ENCODE data around the gene NKIRAS1. TPM values are rescaled to one million over a fixed set of nuclear protein-coding genes. Genes with fewer than 3 reads are reported as not detected.
"Not testable (repeated sequence)": the region's sequence is repeated elsewhere in the genome, so short reads cannot be mapped to it uniquely, and the experiment has no call there.

NKIRAS1 gene
- total and polyA plus RNA-seq, 4 donors: 23.4 to 53.4 (median 45.8) TPM

DNA sequence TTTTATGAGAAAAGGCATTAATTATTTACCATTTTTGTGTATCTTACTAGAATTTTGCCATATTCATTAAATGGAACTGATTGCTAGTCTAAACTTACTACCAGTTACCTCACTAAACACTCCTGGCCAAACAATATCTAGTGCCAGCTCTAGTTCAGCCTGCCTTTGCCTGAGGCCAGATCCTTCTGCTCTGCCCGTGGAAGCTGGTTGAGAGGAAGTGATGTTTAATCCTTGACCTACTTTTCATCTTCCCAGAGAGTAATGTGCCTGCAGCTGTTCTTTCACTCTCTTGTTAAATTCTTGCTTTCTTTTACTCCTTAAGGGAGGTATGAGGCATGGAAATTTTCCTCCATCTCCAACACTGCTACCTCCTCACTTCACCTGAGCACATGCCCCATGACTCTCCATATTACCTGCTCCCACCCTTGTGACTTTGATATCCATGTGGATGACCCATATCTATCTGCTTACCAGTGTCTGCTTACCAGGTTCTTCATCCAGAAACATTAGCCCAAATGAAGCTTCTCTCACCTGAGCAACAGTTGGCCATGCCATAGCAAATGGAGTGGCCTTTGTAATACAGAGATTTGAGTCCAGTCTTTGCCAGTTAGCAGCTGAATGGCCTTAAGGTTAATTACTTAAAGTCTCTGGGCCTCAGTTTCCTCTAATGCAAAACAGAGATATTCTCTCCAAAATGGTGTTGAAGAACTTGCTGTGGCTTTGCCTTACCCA lies 57.6 kb downstream of the NKIRAS1 start:
- no peak for DNase-seq (ENCODE audit: low read depth in 4 of 6, low spot score in 6 of 6)
- WGBS (ENCODE audit: insufficient coverage): no CpG with 5 or more reads among the region's 1 CpG
- Histone ChIP-seq H3K27ac (ENCODE audit: low read depth, low read length) (no peak overlapping the region), H3K36me3 (ENCODE audit: control insufficient read depth, insufficient read depth, low read length) (no peaks in the 10 kb centered on the region), H3K9me3 (ENCODE audit: control insufficient read depth, insufficient read depth, low read length) (no peaks in the 10 kb centered on the region), H3K27me3 (ENCODE audit: control insufficient read depth, insufficient read depth, low read length) (no peaks in the 10 kb centered on the region), H3K4me3 (ENCODE audit: low read depth, low read length) (no peak overlapping the region), H3K4me1 (ENCODE audit: control insufficient read depth, insufficient read depth, low read length) (peaks cover 7% of the 10 kb centered on the region)

DNA sequence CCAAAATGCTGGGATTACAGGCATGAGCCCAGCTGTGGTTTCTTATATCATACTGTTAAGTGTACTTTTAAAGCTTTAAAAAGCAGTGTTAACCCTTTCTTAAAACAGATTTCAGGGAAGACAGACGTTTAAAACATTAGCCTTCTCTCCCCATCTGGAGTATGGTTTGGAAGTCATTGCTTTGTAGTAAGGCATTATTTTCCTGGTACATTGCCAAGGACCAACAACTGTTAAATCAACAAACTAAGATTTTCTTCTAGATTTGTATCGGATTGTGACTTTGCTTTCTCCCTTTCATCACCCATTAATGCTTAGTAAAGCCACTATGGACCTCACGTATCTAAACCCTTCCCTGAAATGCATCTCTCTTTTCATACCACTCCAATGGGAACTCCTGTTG lies 60.5 kb downstream of the NKIRAS1 start:
- no peak overlapping the region for H3K4me3 ChIP-seq (ENCODE audit: low read depth, low read length)
- H3K27me3 ChIP-seq (ENCODE audit: control insufficient read depth, insufficient read depth, low read length): no peaks in the 10 kb centered on the region
- no peak overlapping the region for H3K27ac ChIP-seq (ENCODE audit: low read depth, low read length)
- DNase-seq (ENCODE audit: low read depth in 4 of 6, low spot score in 6 of 6): no peak
- H3K36me3 ChIP-seq (ENCODE audit: control insufficient read depth, insufficient read depth, low read length): peaks cover 3% of the 10 kb centered on the region
- H3K9me3 ChIP-seq (ENCODE audit: control insufficient read depth, insufficient read depth, low read length): no peaks in the 10 kb centered on the region
- H3K4me1 ChIP-seq (ENCODE audit: control insufficient read depth, insufficient read depth, low read length): peaks cover 7% of the 10 kb centered on the region
- WGBS (ENCODE audit: insufficient coverage): no CpG with 5 or more reads among the region's 3 CpGs

DNA sequence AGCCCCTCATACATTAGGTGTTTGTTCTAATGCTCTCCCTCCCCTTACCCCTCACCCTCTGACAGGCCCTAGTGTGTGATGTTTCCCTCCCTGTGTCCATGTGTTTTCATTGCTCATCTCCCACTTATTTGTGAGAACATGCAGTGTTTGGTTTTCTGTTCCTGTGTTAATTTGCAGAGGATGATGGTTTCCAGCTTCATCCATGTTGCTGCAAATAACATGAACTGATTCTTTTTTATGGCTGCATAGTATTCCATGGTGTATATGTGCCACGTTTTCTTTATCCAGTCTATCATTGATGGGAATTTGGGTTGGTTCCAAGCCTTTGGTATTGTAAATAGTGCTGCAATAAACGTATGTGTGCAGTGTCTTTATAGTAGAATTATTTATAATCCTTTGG lies 67.3 kb downstream of the NKIRAS1 start:
- H3K27me3 ChIP-seq (ENCODE audit: control insufficient read depth, insufficient read depth, low read length); H3K4me1 ChIP-seq (ENCODE audit: control insufficient read depth, insufficient read depth, low read length); DNase-seq (ENCODE audit: low read depth in 4 of 6, low spot score in 6 of 6); H3K4me3 ChIP-seq (ENCODE audit: low read depth, low read length); H3K9me3 ChIP-seq (ENCODE audit: control insufficient read depth, insufficient read depth, low read length); H3K27ac ChIP-seq (ENCODE audit: low read depth, low read length); H3K36me3 ChIP-seq (ENCODE audit: control insufficient read depth, insufficient read depth, low read length): not testable (repeated sequence)
- WGBS (ENCODE audit: insufficient coverage): no CpG with 5 or more reads among the region's 2 CpGs

DNA sequence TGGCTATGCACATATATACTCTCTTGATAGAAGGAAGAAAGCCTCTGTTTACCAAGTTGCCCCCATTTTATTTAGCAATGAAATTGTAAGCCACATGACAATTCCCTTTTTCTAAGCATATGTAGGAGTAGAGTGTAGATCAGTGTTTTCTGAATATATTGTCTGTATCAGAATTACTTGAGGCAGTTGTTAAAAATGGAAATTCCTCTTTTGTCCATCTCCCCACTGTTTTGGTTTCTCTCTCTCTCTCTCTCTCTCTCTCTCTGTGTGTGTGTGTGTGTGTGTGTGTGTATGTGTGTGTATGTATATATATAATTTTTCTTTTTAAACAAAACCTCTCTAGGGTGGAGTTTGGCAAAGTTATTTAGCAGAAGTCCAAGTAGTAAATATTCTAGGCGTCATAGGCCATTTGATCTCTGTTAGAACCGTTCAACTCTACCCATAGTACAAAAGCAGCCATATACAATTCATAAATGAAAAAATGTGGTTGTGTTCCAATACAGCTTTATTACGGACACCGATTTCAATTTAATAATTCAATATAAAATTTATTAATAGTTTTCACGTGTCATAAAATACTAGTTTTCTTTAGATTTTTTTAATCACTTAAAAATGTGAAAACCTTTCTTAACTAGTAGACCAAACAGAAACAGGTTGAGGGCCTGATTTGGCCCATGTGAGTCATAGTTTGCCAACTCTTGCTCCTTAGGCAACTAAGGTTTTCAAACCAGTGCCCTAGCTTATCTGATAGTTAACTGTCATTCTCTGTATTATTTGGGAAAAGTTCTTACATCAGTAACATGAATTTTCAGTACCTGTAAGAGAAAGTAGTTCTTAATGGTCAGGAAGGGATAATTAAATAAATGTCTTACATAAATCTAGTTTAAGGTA lies 71.2 kb downstream of the NKIRAS1 start:
- H3K27ac ChIP-seq (ENCODE audit: low read depth, low read length): no peak overlapping the region
- WGBS (ENCODE audit: insufficient coverage): no CpG with 5 or more reads among the region's 5 CpGs
- no peak for DNase-seq (ENCODE audit: low read depth in 4 of 6, low spot score in 6 of 6)
- H3K36me3 ChIP-seq (ENCODE audit: control insufficient read depth, insufficient read depth, low read length): no peaks in the 10 kb centered on the region
- H3K9me3 ChIP-seq (ENCODE audit: control insufficient read depth, insufficient read depth, low read length): peaks cover 1% of the 10 kb centered on the region
- H3K27me3 ChIP-seq (ENCODE audit: control insufficient read depth, insufficient read depth, low read length): no peaks in the 10 kb centered on the region
- H3K4me3 ChIP-seq (ENCODE audit: low read depth, low read length): no peak overlapping the region
- no peaks in the 10 kb centered on the region for H3K4me1 ChIP-seq (ENCODE audit: control insufficient read depth, insufficient read depth, low read length)

DNA sequence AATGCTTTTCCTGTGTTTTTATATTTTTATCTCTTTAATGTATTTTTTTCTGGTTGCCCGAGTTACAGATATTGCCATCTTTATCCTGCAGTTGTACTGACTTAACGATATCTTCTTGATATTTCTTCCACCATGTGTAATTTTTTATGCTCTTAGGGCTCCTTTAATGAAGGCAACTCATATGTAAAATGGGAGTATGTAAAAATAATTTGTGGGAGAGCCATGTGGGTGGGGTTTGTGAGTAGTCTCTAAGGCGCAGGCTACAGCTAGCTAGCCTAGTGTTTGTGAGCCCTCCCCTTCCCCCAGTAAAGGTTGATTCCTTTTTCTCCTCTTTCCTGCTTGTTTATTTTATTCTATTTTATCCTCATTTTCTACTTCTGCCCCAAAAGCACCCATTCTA lies 72.9 kb downstream of the NKIRAS1 start:
- no peaks in the 10 kb centered on the region for H3K9me3 ChIP-seq (ENCODE audit: control insufficient read depth, insufficient read depth, low read length)
- no peak overlapping the region for H3K27ac ChIP-seq (ENCODE audit: low read depth, low read length)
- no peaks in the 10 kb centered on the region for H3K36me3 ChIP-seq (ENCODE audit: control insufficient read depth, insufficient read depth, low read length)
- no peak for DNase-seq (ENCODE audit: low read depth in 4 of 6, low spot score in 6 of 6)
- no peak overlapping the region for H3K4me3 ChIP-seq (ENCODE audit: low read depth, low read length)
- WGBS (ENCODE audit: insufficient coverage): no CpG with 5 or more reads among the region's 3 CpGs
- H3K27me3 ChIP-seq (ENCODE audit: control insufficient read depth, insufficient read depth, low read length): no peaks in the 10 kb centered on the region
- no peaks in the 10 kb centered on the region for H3K4me1 ChIP-seq (ENCODE audit: control insufficient read depth, insufficient read depth, low read length)

Other genes with a start within 250 kb of the NKIRAS1 start
- gene UBE2E1, start 111.0 kb downstream of the NKIRAS1 start, total RNA-seq: 100 to 1,000 TPM in 1 of 2 donors, 10 to 100 TPM in 1; 91.4 to 119 TPM
- 100 to 1,000 TPM; 155 to 182 TPM for gene UBE2E1, start 111.0 kb downstream of the NKIRAS1 start, polyA plus RNA-seq (ENCODE audit: insufficient read length in 2 of 2)
- gene RPL15, start 142 bp upstream of the NKIRAS1 start, total RNA-seq: 1,000 to 10,000 TPM; 1,637 to 1,807 TPM
- 1,000 to 10,000 TPM; 1,639 to 1,699 TPM for gene RPL15, start 142 bp upstream of the NKIRAS1 start, polyA plus RNA-seq (ENCODE audit: insufficient read length in 2 of 2)
- gene NR1D2, start 28.3 kb upstream of the NKIRAS1 start, total RNA-seq: 10 to 100 TPM; 52.7 to 70.9 TPM
- gene NR1D2, start 28.3 kb upstream of the NKIRAS1 start, polyA plus RNA-seq (ENCODE audit: insufficient read length in 2 of 2): 10 to 100 TPM; 26.2 to 33.9 TPM